CD4-positive, alpha-beta T cell treated with Interleukin-6 at 100 ng/mL for 8 hours (primary cell): Measurements from ENCODE around the gene COA6.
"Not testable (repeated sequence)": the region's sequence is repeated elsewhere in the genome, so short reads cannot be mapped to it uniquely, and the experiment has no call there.

ENCODE experiments used
- DNase-seq: peaks from one replicate; pipeline ENCODE4 v3.0.0-alpha.2; 2020; ENCODE audit warnings: mixed read lengths, low spot score

COA6 gene

DNA sequence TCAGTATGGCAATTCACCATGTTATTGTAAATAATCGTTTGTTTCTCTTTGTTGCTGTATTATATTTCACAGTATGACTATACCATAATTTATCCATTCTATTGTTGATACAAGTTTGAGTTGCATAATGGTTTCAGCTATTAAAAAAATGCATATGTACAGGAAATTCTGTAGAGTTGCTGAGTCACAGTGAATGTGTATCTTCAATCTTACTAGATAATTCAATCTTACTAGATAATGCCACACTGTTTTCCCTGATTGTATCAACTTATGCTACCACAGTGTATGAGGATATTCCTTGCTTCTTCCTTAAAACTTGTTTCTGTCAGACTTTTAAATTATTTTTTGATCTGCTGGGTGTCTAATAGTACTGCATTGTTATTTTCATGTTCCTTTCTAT is 3.5 kb upstream of the COA6 start:
- no peak for DNase-seq

DNA sequence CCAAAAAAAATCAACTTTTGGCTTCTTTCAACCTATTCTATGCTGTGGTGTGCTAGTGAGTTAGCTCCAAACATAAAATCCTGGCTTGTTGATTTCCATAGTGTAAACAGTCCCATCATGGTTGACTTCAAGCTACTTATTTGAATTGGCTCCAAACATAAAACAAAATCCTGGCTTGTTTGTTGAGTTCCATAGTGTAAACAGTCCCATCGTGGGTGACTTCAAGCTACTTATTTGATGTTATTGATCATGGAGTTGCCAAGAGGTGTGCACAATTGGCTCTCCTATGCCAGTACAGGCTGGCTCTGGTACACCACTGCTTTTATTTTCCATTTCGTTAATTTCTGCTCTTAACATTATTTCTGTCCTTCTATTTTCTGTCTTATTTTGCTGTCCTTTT is 1.8 kb upstream of the COA6 start:
- no peak for DNase-seq

DNA sequence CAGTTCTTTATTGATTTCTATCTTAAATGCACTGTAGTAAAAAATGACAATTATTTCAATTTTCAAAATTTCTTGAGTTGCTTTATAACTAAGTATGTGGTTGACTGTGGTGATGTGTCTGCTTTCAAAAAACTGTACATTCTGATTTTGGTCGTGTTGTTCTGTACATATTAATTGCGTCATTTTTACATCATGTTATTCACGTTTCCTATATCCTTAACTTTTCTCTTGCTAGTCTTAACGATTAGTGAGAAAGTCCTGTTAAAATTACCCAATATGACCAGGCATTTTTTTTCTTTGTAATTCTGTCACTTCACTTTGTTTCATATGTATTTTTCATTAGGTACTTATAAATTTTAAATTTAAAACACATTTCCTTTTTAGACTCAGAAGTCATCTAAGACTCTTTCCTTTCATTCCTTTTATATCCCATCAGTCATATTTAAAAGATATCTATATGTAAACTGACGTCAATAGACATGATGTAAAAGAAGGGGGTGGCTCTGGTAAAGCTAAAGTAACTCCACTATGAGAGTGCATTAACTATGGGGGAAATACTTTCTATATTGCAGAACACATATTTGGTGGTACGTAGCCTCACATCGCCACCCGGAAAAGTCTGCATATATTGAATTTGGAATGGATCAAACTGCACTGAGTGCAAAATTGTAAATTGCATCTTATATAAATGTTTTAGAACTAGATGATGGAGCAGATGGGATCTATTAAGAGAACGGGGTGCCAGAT is 1.1 kb upstream of the COA6 start:
- no peak for DNase-seq

- DNase-seq = no peak
Observed at GRCh38 chr1:234373959-234374254, 651 bp downstream of the COA6 start.

DNA sequence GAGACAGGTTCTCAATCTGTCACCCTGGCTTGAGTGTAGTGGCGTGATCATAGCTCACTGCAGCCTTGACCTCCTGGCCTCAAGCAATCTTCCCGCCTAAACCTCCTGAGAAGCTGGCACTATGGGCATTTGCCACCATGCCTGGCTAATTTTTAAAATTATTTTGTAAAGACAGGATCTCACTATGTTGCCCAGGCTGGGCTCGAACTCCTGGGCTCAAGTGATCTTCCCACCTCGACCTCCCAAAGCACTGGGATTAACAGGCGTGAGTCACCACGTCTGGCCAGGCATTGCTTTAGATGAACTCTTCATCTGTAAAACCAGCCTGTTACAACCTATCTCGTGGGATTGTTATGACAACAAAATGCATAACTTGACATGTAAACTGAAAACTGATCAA is 2.4 kb downstream of the COA6 start:
- DNase-seq = no peak

- DNase-seq = not testable (repeated sequence)
Observed at GRCh38 chr1:234379591-234380109, 6.4 kb downstream of the COA6 start.

- DNase-seq = no peak
Observed at GRCh38 chr1:234381699-234382555, 8.7 kb downstream of the COA6 start.

DNA sequence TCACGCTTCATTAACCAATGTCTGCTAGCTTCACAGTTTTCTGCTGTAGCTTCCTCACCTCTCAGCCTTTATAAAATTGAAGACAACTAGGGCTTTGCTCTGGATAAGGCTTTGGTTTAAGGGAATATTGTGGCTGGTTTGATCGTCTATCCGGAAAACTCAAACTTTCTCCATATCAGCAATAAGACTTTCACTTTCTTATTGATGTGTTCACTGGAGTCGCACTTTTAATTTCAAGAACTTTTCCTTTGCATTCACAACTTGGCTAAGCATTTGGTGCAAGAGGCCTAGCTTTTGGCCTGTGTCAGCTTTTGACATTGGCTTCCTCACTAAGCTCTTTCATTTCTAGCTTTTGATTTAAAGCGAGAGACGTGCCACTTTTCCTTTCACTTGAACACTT is 12.9 kb downstream of the COA6 start:
- DNase-seq = no peak

DNA sequence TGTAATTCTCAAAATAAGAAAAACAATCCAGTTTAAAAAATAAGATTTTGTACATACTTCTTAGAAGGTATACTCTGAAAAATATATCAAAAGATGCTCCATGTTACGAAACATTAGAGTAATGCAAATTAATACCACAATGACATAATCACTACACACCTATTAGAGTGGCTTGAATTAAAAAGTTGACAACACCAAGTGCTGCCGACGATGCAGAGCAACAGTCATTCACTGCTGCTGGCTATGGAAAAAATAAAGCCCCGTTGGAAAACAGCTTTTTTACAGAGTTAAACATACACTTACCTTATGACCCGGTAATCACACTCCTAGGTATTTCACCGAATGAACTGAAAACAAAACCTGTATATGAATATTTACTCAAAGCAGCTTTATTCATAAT is 14.8 kb downstream of the COA6 start:
- DNase-seq = no peak

DNA sequence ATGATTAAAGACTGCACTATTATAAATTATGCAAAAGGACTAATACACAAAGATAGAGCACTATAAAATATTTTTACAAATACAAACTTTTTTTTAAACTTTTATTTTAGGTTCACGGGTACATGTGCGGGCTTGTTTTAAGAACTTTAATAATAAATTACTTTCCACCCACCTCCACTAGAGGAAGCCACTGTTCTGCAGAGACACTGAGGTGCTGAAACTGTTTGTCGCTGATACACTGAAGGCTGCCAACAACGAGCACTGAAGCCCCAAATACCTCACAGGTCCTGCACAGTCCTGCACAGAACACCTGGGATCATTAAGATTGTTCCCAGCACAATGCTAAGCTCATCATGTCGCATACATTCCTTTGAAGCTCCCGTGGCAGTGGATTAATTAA is 19.9 kb downstream of the COA6 start:
- peak; percentile 27 for DNase-seq

GRCh38 chr1:234395297-234395696 is 22.0 kb downstream of the COA6 start:
- no peak for DNase-seq

DNA sequence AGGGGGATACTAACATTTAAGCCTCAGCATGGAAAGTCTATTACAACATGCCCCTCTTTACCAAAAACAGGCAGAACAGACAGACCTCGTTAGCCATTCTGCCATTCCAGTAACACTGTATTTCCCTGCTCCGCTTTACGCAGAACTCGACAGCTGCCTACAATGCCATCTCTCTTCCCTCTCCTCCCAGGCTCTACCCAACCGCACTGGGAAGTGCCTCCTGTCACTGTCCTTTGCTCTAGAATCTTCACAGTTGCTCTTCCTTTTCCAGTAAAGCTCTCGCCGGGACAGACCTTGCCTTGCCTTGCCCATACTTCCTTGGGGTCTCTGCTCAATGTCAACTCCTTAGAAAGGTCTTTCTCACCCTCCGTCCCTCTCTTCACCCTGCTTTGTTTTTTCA is 22.8 kb downstream of the COA6 start:
- DNase-seq = no peak

- DNase-seq = no peak
Observed at GRCh38 chr1:234396871-234397270, 23.6 kb downstream of the COA6 start.

- DNase-seq = no peak
Observed at GRCh38 chr1:234397732-234398131, 24.5 kb downstream of the COA6 start.

DNA sequence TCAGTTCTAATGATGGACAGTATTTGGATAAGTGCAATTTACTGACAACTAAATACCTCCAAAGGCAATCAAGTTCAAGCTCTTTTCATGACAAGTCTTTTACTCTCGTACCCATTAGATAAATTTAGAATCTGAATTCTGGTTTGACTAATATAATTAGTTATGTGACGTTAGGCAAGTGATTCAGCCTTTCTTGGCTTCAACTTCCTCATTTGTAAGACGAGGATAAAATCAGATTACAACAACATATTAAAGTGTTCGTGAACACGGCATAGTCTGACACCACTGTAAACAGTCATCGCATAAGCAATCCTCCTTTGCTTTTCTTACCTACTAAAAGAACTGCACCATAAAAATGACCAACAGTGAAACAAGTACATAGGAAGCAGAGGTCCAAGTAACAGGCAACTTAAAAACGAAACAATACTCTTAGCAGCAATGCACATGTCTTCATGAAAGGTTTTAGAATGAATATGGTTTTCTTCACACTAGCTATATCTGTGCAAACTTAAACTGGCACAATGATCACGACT is 25.7 kb downstream of the COA6 start:
- DNase-seq = no peak

DNA sequence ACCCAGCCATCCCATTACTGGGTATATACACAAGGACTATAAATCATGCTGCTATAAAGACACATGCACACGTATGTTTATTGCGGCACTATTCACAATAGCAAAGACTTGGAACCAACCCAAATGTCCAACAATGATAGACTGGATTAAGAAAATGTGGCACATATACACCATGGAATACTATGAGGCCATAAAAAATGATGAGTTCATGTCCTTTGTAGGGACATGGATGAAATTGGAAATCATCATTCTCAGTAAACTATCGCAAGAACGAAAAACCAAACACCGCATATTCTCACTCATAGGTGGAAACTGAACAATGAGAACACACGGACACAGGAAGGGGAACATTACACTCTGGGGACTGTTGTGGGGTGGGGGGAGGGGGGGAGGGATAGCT is 26.3 kb downstream of the COA6 start:
- DNase-seq = not testable (repeated sequence)

- peak; percentile 26 for DNase-seq
Observed at GRCh38 chr1:234400773-234401172, 27.5 kb downstream of the COA6 start.

- no peak for DNase-seq
Observed at GRCh38 chr1:234401658-234402057, 28.4 kb downstream of the COA6 start.

GRCh38 chr1:234402939-234403338 is 29.7 kb downstream of the COA6 start:
- DNase-seq = no peak

- DNase-seq = no peak
Observed at GRCh38 chr1:234405676-234406075, 32.4 kb downstream of the COA6 start.

- DNase-seq = no peak
Observed at GRCh38 chr1:234406871-234407270, 33.6 kb downstream of the COA6 start.

- DNase-seq = peak; percentile 80
Observed at GRCh38 chr1:234408757-234409156, 35.5 kb downstream of the COA6 start.

- DNase-seq = peak; percentile 60
Observed at GRCh38 chr1:234409328-234409727, 36.1 kb downstream of the COA6 start.
